ENCODE data around the gene CD47.

The CD47 gene

GRCh38 chr3:108053067-108053466 lies 37.8 kb downstream of the CD47 start:
- DNase-seq: peak in 1 of 58 donors; percentile 26

- DNase-seq: no peak
Measured at GRCh38 chr3:108051005-108051404, 39.8 kb downstream of the CD47 start.

GRCh38 chr3:108047987-108048386 lies 42.8 kb downstream of the CD47 start:
- no peak for DNase-seq

- DNase-seq: peak in 1 of 58 donors; percentile 16
Measured at GRCh38 chr3:108046247-108046646, 44.6 kb downstream of the CD47 start.

- DNase-seq: no peak
Measured at GRCh38 chr3:108044699-108045098, 46.1 kb downstream of the CD47 start.

- no peak for DNase-seq
Measured at GRCh38 chr3:108042300-108042699, 48.5 kb downstream of the CD47 start.

GRCh38 chr3:108041253-108041652 lies 49.6 kb downstream of the CD47 start:
- DNase-seq: no peak

- DNase-seq: no peak
Measured at GRCh38 chr3:108037770-108038169, 53.1 kb downstream of the CD47 start.

GRCh38 chr3:108036984-108037741 lies 53.7 kb downstream of the CD47 start:
- DNase-seq: peak in 1 of 58 donors; percentile 11

- DNase-seq: no peak
Measured at GRCh38 chr3:108036401-108036800, 54.4 kb downstream of the CD47 start.

GRCh38 chr3:108035751-108036150 lies 55.1 kb downstream of the CD47 start:
- DNase-seq: no peak

GRCh38 chr3:108031895-108032294 lies 58.9 kb downstream of the CD47 start:
- no peak for DNase-seq

GRCh38 chr3:108030960-108031359 lies 59.9 kb downstream of the CD47 start:
- no peak for DNase-seq

GRCh38 chr3:108029466-108029865 lies 61.4 kb downstream of the CD47 start:
- DNase-seq: no peak

GRCh38 chr3:108028896-108029295 lies 61.9 kb downstream of the CD47 start:
- DNase-seq: no peak

GRCh38 chr3:108025177-108025576 lies 65.7 kb downstream of the CD47 start:
- DNase-seq: no peak

- DNase-seq: no peak
Measured at GRCh38 chr3:108024146-108024850, 66.5 kb downstream of the CD47 start.

- DNase-seq: no peak
Measured at GRCh38 chr3:108022256-108023150, 68.3 kb downstream of the CD47 start.

- no peak for DNase-seq
Measured at GRCh38 chr3:108021533-108021932, 69.3 kb downstream of the CD47 start.

GRCh38 chr3:108021131-108021530 lies 69.7 kb downstream of the CD47 start:
- no peak for DNase-seq

GRCh38 chr3:108018552-108018951 lies 72.3 kb downstream of the CD47 start:
- DNase-seq: no peak

- no peak for DNase-seq
Measured at GRCh38 chr3:108017587-108017986, 73.2 kb downstream of the CD47 start.
